BLaER1 (cell line): ENCODE data around the gene ZMYND8.

Experiments used
- H3K27ac ChIP-seq: shearing (Covaris generic); formaldehyde crosslinking; 2 replicates; pipeline ENCODE4 v1.8.1; 2022
- H3K27me3 ChIP-seq: shearing (Covaris generic); formaldehyde crosslinking; 2 replicates; pipeline ENCODE4 v1.8.1; 2022
- H3K36me3 ChIP-seq: shearing (Covaris generic); formaldehyde crosslinking; 2 replicates; pipeline ENCODE4 v1.8.1; 2022
- H3K4me1 ChIP-seq: shearing (Covaris generic); formaldehyde crosslinking; 2 replicates; pipeline ENCODE4 v1.8.1; 2022
- H3K4me2 ChIP-seq: shearing (Covaris generic); formaldehyde crosslinking; 2 replicates; pipeline ENCODE4 v1.8.1; 2022
- H3K4me3 ChIP-seq: shearing (Covaris generic); formaldehyde crosslinking; 2 replicates; pipeline ENCODE4 v1.8.1; 2022
- H3K9ac ChIP-seq: shearing (Covaris generic); formaldehyde crosslinking; 2 replicates; pipeline ENCODE4 v1.8.1; 2022
- H3K9me3 ChIP-seq: shearing (Covaris generic); formaldehyde crosslinking; 2 replicates; pipeline ENCODE4 v1.8.1; 2022
- H4K20me1 ChIP-seq: shearing (Covaris generic); formaldehyde crosslinking; 2 replicates; pipeline ENCODE4 v1.8.1; 2022
- Cebpa-rat ChIP-seq: shearing (Covaris generic); IDR thresholded peaks from 2 replicates; pipeline ENCODE4 v1.8.1; 2022

ZMYND8 gene

GRCh38 chr20:47160992-47161391 lies 195.5 kb downstream of the ZMYND8 start:
- no peak for TF ChIP-seq Cebpa-rat
- no peaks in the 10 kb centered on the region for H3K27me3 ChIP-seq

GRCh38 chr20:47160240-47160639 lies 196.3 kb downstream of the ZMYND8 start:
- no peak for TF ChIP-seq Cebpa-rat
- Histone ChIP-seq H4K20me1 (no peaks in the 10 kb centered on the region), H3K27me3 (no peaks in the 10 kb centered on the region), H3K4me3 (no peak overlapping the region), H3K36me3 (no peaks in the 10 kb centered on the region), H3K9me3 (0 out of 2 replicates have a peak, but pooled peaks cover 8% of the 10 kb centered on the region), H3K27ac (no peak overlapping the region), H3K4me2 (no peak overlapping the region), H3K9ac (no peak overlapping the region), H3K4me1 (no peaks in the 10 kb centered on the region)

More at GRCh38 chr20:47160992-47161391, 195.5 kb downstream of the ZMYND8 start:
- Histone ChIP-seq H4K20me1 (no peaks in the 10 kb centered on the region), H3K36me3 (no peaks in the 10 kb centered on the region), H3K4me2 (no peak overlapping the region), H3K9me3 (0 out of 2 replicates have a peak, but pooled peaks cover 8% of the 10 kb centered on the region), H3K4me3 (no peak overlapping the region), H3K4me1 (no peaks in the 10 kb centered on the region), H3K27ac (no peak overlapping the region), H3K9ac (no peak overlapping the region)
